DOHH2 (cell line): ENCODE data around the gene HCN4.

Source experiments
- H3F3A ChIP-seq: fragments of 200-600 bp; sonication (generic), shearing (Covaris generic); 2 replicates; pipeline ENCODE4 v1.6.0; 2016; ENCODE audit warnings: antibody characterized with exemption, mild to moderate bottlenecking; ENCODE audit not compliant: control insufficient read depth, insufficient read depth
- H3K27ac ChIP-seq: fragments of 200-600 bp; sonication (generic); 2 replicates; pipeline ENCODE4 v1.5.1; 2014; ENCODE audit warnings: low read depth, mild to moderate bottlenecking, low read length, moderate library complexity
- H3K27me3 ChIP-seq: fragments of 200-600 bp; sonication (generic); 2 replicates; pipeline ENCODE4 v1.6.1; 2014; ENCODE audit warnings: mild to moderate bottlenecking, low read length, mixed read lengths; ENCODE audit not compliant: control insufficient read depth
- H3K36me3 ChIP-seq: fragments of 200-600 bp; sonication (generic); 2 replicates; pipeline ENCODE4 v1.6.1; 2014; ENCODE audit warnings: mild to moderate bottlenecking, low read length, moderate library complexity, mixed read lengths; ENCODE audit not compliant: control insufficient read depth
- H3K4me1 ChIP-seq: fragments of 200-600 bp; sonication (generic); 2 replicates; pipeline ENCODE4 v1.6.1; 2014; ENCODE audit warnings: mild to moderate bottlenecking, low read length, mixed read lengths; ENCODE audit not compliant: control insufficient read depth
- H3K4me2 ChIP-seq: fragments of 200-600 bp; sonication (generic); 2 replicates; pipeline ENCODE4 v1.6.0; 2014; ENCODE audit warnings: mild to moderate bottlenecking, low read length, moderate library complexity
- H3K4me3 ChIP-seq: fragments of 200-600 bp; sonication (generic); 2 replicates; pipeline ENCODE4 v1.5.1; 2014; ENCODE audit warnings: mild to moderate bottlenecking, low read length, mixed read lengths
- H3K79me2 ChIP-seq: fragments of 200-600 bp; sonication (generic); 2 replicates; pipeline ENCODE4 v1.6.1; 2014; ENCODE audit warnings: mild to moderate bottlenecking, low read length, mixed read lengths; ENCODE audit not compliant: control insufficient read depth
- H3K9me2 ChIP-seq: fragments of 200-600 bp; sonication (generic); replicated peaks from 2 replicates; pipeline ENCODE4 v1.6.1; 2014; ENCODE audit warnings: mild to moderate bottlenecking, low read length, mixed read lengths; ENCODE audit not compliant: control insufficient read depth
- H3K9me3 ChIP-seq: fragments of 200-600 bp; sonication (generic); 2 replicates; pipeline ENCODE4 v1.6.1; 2014; ENCODE audit warnings: antibody characterized with exemption, low read length, mixed read lengths; ENCODE audit not compliant: control insufficient read depth, insufficient read depth
- H4K20me1 ChIP-seq: fragments of 200-600 bp; sonication (generic); 2 replicates; pipeline ENCODE4 v1.6.0; 2014; ENCODE audit warnings: low read depth, mild to moderate bottlenecking, antibody characterized with exemption, low read length, moderate library complexity; ENCODE audit not compliant: control insufficient read depth, insufficient read depth
- EZH2phosphoT487 ChIP-seq: fragments of 200-600 bp; sonication (generic); IDR thresholded peaks from 2 replicates; pipeline ENCODE4 v1.6.1; 2017; ENCODE audit warnings: borderline replicate concordance, mild to moderate bottlenecking, antibody characterized with exemption, low read length, moderate library complexity, mixed read lengths
- TF ChIP-seq, protein P1 (sequence below): fragments of 200-600 bp; sonication (generic); IDR thresholded peaks from one replicate; pipeline ENCODE4 v1.5.1; 2014; ENCODE audit warnings: antibody characterized with exemption, mild to moderate bottlenecking, low read depth, low read length; ENCODE audit not compliant: poor library complexity, severe bottlenecking

The HCN4 gene

GRCh38 chr15:73369154-73369694 is 466 bp upstream of the HCN4 start:
- no peak overlapping the region for H3K4me3 ChIP-seq

DNA sequence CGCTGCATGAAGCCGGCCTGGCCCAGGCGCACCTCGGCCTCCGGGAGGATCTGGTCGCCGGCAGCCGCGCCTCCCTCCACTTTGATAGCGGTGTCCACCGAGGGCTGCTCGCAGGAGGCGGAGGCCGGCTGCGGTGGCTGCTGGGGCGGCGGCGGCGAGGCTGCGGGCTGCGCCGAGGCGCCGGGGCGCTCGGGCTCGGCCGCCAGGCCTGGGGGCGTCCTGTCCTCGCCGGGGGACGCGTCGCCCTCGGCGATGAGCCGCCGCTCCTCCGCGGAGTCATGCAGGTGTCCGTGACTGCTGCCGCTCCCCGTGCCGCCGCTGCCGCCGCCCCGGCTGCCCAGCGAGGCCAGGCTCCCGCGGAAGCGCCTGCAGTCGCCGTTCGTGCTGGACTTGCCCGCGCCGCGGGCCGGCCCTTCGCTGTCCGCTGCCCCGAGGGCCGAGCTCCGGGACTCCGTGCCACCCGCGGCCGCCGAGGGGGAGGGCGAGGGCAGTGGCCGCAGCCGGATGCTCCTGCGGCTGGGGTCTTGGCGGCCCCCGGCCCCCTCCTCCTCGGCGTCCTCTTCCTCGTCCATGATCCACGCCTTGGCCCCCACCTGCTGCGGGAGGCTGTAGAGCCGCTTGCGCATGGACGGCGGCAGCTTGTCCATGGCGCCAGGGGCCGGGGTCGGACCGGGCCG is 996 bp downstream of the HCN4 start:
- Histone ChIP-seq H3K4me3 (no peak overlapping the region), H3K27ac (no peak overlapping the region)
- TF ChIP-seq EZH2phosphoT487, result no peak
- TF ChIP-seq, protein P1, sequence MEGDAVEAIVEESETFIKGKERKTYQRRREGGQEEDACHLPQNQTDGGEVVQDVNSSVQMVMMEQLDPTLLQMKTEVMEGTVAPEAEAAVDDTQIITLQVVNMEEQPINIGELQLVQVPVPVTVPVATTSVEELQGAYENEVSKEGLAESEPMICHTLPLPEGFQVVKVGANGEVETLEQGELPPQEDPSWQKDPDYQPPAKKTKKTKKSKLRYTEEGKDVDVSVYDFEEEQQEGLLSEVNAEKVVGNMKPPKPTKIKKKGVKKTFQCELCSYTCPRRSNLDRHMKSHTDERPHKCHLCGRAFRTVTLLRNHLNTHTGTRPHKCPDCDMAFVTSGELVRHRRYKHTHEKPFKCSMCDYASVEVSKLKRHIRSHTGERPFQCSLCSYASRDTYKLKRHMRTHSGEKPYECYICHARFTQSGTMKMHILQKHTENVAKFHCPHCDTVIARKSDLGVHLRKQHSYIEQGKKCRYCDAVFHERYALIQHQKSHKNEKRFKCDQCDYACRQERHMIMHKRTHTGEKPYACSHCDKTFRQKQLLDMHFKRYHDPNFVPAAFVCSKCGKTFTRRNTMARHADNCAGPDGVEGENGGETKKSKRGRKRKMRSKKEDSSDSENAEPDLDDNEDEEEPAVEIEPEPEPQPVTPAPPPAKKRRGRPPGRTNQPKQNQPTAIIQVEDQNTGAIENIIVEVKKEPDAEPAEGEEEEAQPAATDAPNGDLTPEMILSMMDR, result no peak

More at GRCh38 chr15:73369154-73369694, 466 bp upstream of the HCN4 start:
- H3K9me2 ChIP-seq, result no peaks in the 10 kb centered on the region
- no peaks in the 10 kb centered on the region for H3K4me1 ChIP-seq
- no peaks in the 10 kb centered on the region for H3K36me3 ChIP-seq
- no peaks in the 10 kb centered on the region for H3K9me3 ChIP-seq
- H4K20me1 ChIP-seq, result no peaks in the 10 kb centered on the region
- no peaks in the 10 kb centered on the region for H3K79me2 ChIP-seq
- TF ChIP-seq, protein P1, result no peak
- no peak for TF ChIP-seq EZH2phosphoT487
- no peak overlapping the region for H3K4me2 ChIP-seq
- no peak overlapping the region for H3K27ac ChIP-seq
- no peaks in the 10 kb centered on the region for H3F3A ChIP-seq
- no peaks in the 10 kb centered on the region for H3K27me3 ChIP-seq

GRCh38 chr15:73366766-73367623 is 1.8 kb downstream of the HCN4 start:
- H3K36me3 ChIP-seq, result no peaks in the 10 kb centered on the region
- H3K9me2 ChIP-seq, result no peaks in the 10 kb centered on the region
- H3K4me1 ChIP-seq, result no peaks in the 10 kb centered on the region
- H3K79me2 ChIP-seq, result no peaks in the 10 kb centered on the region
- no peaks in the 10 kb centered on the region for H3K27me3 ChIP-seq
- TF ChIP-seq, protein P1, result no peak
- TF ChIP-seq EZH2phosphoT487, result no peak
- H3K4me2 ChIP-seq, result no peak overlapping the region
- no peak overlapping the region for H3K4me3 ChIP-seq
- no peaks in the 10 kb centered on the region for H3F3A ChIP-seq
- no peaks in the 10 kb centered on the region for H4K20me1 ChIP-seq
- no peaks in the 10 kb centered on the region for H3K9me3 ChIP-seq
- no peak overlapping the region for H3K27ac ChIP-seq

More for the DNA sequence above, 996 bp downstream of the HCN4 start:
- Histone ChIP-seq H3K4me1 (no peaks in the 10 kb centered on the region), H3K4me2 (no peak overlapping the region), H3F3A (no peaks in the 10 kb centered on the region), H3K9me3 (no peaks in the 10 kb centered on the region), H4K20me1 (no peaks in the 10 kb centered on the region), H3K36me3 (no peaks in the 10 kb centered on the region), H3K27me3 (no peaks in the 10 kb centered on the region), H3K79me2 (no peaks in the 10 kb centered on the region), H3K9me2 (no peaks in the 10 kb centered on the region)
